ENCODE measurements around the gene BMERB1. TPM values are rescaled to one million over a fixed set of nuclear protein-coding genes. Genes with fewer than 3 reads are reported as not detected.

Gene BMERB1
- total RNA-seq, 4 donors from 2014 or later = 7.4 to 20.4 (median 10.6) TPM

DNA sequence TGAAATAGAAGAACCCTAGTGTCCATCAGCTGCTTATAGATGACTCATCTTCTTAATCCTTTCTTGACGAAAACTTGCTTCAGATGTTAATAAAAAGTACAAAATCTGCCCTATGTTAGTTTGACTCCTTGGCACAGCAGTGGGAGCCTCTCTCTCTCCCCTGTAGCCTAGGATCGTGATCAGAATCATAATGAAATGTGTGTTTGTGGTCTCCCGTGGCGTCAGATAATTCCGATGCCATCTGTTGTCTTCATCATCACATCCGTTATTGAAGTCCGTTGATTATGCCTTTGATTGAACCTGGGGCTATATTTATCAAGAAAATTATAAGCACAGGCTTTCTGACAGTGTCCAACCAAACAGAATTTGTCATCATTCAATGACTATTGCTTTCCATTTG, 102.5 kb downstream of the BMERB1 start:
- no peak overlapping the region for H3K4me3 ChIP-seq (ENCODE audit: low read depth, poor library complexity, severe bottlenecking)
- intact Hi-C loops (cut with DNase I; ENCODE audit: low total_unique reads) = no loop called here
- 82 to 83% methylated on average over 7 of the region's 7 CpGs for WGBS, 2 donors
- DNase-seq (ENCODE audit: low spot score in 2 of 2) = no peak
- TF ChIP-seq, protein P1, sequence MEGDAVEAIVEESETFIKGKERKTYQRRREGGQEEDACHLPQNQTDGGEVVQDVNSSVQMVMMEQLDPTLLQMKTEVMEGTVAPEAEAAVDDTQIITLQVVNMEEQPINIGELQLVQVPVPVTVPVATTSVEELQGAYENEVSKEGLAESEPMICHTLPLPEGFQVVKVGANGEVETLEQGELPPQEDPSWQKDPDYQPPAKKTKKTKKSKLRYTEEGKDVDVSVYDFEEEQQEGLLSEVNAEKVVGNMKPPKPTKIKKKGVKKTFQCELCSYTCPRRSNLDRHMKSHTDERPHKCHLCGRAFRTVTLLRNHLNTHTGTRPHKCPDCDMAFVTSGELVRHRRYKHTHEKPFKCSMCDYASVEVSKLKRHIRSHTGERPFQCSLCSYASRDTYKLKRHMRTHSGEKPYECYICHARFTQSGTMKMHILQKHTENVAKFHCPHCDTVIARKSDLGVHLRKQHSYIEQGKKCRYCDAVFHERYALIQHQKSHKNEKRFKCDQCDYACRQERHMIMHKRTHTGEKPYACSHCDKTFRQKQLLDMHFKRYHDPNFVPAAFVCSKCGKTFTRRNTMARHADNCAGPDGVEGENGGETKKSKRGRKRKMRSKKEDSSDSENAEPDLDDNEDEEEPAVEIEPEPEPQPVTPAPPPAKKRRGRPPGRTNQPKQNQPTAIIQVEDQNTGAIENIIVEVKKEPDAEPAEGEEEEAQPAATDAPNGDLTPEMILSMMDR (IDR thresholded peaks at IDR 0.05) = no peak
- no peak for TF ChIP-seq POLR2A (IDR thresholded peaks at IDR 0.05)

DNA sequence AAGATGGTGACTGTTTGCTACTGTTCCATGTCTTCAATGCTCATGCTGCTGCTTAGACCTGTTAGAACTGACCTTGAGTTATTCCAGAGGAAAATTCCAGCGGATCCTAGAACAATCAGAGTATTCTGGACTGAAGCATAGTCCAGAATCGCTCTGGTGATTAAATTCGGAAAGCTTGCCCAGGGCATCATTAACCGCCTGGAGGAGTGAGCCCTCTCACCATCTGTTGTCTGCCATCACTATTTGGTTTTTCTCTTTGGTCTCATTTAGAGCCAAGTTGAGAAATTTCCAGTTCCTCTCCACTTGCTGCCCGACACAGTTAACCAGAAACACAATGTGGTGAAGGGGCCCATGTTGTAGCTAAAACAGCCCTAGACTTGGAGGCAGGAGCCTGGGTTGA, 104.1 kb downstream of the BMERB1 start:
- no peak overlapping the region for H3K4me3 ChIP-seq (ENCODE audit: low read depth, poor library complexity, severe bottlenecking)
- DNase-seq (ENCODE audit: low spot score in 2 of 2) = no peak
- no peak for TF ChIP-seq POLR2A (IDR thresholded peaks at IDR 0.05)
- TF ChIP-seq, protein P1 (IDR thresholded peaks at IDR 0.05) = no peak
- intact Hi-C loops (cut with DNase I; ENCODE audit: low total_unique reads) = no loop called here
- 64 to 79% methylated on average over 5 of the region's 5 CpGs for WGBS, 2 donors

DNA sequence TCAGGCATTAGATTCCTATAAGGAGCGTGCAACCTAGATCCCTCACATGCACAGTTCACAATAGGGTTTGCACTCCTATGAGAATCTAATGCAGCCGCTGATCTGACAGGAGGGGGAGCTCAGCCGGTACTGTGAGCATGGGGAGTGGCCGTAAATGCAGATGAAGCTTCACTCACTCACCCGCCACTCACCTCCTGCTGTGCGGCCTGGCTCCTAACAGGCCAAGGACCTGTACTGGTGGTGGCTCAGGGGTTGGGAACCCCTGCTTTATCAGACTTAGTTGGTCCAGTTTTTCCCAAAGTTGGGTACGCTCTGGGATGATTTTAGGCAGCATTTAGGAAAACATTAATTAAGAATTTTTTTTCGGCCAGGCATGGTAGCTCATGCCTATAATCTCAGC, 104.8 kb downstream of the BMERB1 start:
- no peak for DNase-seq (ENCODE audit: low spot score in 2 of 2)
- intact Hi-C loops (cut with DNase I; ENCODE audit: low total_unique reads) = no loop called here
- no peak overlapping the region for H3K4me3 ChIP-seq (ENCODE audit: low read depth, poor library complexity, severe bottlenecking)
- 71 to 84% methylated on average over 8 of the region's 8 CpGs for WGBS, 2 donors
- TF ChIP-seq, protein P1 (IDR thresholded peaks at IDR 0.05) = no peak
- no peak for TF ChIP-seq POLR2A (IDR thresholded peaks at IDR 0.05)

DNA sequence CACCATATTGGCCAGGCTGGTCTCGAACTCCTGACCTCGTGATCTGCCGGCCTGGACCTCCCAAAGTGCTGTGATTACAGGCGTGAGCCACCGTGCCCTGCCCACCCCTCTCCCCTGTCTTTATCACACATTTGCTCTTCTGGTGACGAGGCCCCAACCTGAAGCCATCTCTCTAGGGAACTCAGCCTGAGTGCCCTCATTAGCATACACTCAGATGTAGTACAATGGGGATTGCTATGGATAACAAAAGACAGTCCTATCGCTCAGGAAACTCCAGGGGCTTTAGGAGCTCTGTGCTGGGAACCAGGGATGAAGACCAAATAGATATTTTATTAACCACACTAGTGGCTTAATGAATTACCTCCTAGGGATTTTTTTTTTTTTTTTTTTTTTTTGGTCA, 107.9 kb downstream of the BMERB1 start:
- WGBS, 2 donors = 95 to 97% methylated on average over 7 of the region's 7 CpGs
- no peak for DNase-seq (ENCODE audit: low spot score in 2 of 2)
- intact Hi-C loops (cut with DNase I; ENCODE audit: low total_unique reads) = no loop called here
- no peak for TF ChIP-seq POLR2A (IDR thresholded peaks at IDR 0.05)
- TF ChIP-seq, protein P1 (IDR thresholded peaks at IDR 0.05) = no peak
- no peak overlapping the region for H3K4me3 ChIP-seq (ENCODE audit: low read depth, poor library complexity, severe bottlenecking)

DNA sequence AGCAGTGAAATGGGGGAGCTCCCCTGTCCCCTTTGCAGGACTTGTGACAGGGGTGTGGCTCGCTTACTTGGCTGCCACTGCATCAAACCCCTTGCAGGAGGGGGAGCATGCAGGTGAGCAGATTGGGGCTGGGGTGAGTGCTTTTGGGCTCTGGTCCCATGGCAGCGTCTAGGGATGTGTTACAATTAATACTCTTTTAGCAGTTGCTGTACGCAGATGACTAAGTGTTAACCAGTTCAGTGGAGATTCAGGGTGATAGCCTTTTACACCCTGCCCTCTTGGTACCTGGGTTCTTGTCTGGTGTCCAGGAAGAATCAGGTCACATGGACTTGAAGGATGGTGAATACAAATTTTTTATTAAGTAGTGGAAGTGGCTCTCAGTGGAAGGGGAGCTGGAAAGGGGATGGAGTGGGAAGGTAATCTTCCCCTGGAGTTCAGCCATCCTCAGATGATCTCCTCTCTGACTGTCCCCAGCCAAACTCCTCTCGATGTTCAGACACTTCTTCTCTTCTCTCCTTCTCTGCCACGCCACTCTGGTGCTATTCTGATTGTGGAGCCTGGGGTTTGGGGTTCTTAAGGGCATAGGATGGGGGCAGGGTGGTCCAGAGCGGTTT, 108.5 kb downstream of the BMERB1 start:
- 89 to 91% methylated on average over 6 of the region's 6 CpGs for WGBS, 2 donors
- intact Hi-C loops (cut with DNase I; ENCODE audit: low total_unique reads) = no loop called here
- H3K4me3 ChIP-seq (ENCODE audit: low read depth, poor library complexity, severe bottlenecking) = no peak overlapping the region
- TF ChIP-seq, protein P1 (IDR thresholded peaks at IDR 0.05) = no peak
- TF ChIP-seq POLR2A (IDR thresholded peaks at IDR 0.05) = no peak
- no peak for DNase-seq (ENCODE audit: low spot score in 2 of 2)

DNA sequence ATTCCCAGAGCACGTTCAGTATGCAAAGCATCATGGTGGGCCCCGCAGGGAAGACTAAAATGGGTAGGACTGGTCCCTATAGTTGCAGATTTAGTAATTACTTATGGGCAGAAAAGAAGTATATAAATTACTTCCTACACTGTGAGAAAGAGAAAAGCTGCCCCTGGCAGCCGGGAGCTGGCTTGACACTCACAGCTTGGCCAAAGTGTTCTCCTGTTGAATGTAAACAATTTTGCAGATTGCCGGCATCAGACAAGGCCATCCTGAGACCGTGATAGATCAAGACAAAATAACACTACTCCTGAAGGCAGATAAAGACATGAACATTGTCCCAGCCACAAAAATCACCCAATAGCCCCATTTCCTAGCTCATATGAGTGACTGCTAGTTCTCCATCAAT, 110.0 kb downstream of the BMERB1 start:
- DNase-seq (ENCODE audit: low spot score in 2 of 2) = no peak
- no peak overlapping the region for H3K4me3 ChIP-seq (ENCODE audit: low read depth, poor library complexity, severe bottlenecking)
- no peak for TF ChIP-seq POLR2A (IDR thresholded peaks at IDR 0.05)
- TF ChIP-seq, protein P1 (IDR thresholded peaks at IDR 0.05) = no peak
- intact Hi-C loops (cut with DNase I; ENCODE audit: low total_unique reads) = no loop called here
- 39 to 58% methylated on average over 5 of the region's 5 CpGs for WGBS, 2 donors
